ENCODE results near the gene PPM1H. TPM values are rescaled to one million over a fixed set of nuclear protein-coding genes. Genes with fewer than 3 reads are reported as not detected.

PPM1H gene
- total RNA-seq, 4 donors from 2014 or later: 0.09 to 7.6 (median 0.76) TPM; not detected in 1

DNA sequence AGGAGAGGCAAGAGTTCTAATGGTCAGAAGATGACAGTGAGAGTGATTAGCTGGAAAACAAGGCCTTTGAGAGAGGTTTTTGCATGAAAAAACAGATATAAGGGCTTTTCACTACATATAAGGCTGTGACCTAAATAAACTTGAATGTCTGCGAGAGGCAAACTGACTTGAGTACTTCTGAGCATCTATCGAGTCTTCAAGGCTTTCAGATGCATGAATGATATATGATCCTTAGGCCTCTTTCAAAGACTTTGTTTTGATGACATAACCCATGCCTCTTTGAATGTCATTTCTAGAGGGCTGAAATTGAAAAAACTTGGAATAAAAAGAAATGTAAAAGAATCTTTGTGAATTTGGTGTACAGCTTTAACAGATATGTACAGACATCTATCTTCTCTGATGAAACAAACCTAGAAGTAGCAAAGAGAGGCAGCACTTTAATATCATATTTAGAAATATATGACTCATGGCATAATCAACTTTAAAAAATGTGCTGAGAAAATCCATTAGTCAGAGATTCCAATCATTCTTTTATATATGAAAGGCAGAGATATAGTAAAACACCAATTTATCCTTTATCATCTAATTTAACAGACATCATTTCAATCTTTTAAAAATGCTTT is 72.6 kb downstream of the PPM1H start:
- 59 to 84% methylated on average over 2 of the region's 2 CpGs for WGBS, 2 donors
- Histone ChIP-seq H3K27ac (no peak overlapping the region), H3K27me3 (no peaks in the 10 kb centered on the region), H3K4me1 (no peaks in the 10 kb centered on the region), H3K9me3 (no peaks in the 10 kb centered on the region), H3K36me3 (no peaks in the 10 kb centered on the region), H3K4me3 (no peak overlapping the region)
- DNase-seq: no peak
- TF ChIP-seq POLR2A (IDR thresholded peaks at IDR 0.05): no peak
- TF ChIP-seq, protein P1, sequence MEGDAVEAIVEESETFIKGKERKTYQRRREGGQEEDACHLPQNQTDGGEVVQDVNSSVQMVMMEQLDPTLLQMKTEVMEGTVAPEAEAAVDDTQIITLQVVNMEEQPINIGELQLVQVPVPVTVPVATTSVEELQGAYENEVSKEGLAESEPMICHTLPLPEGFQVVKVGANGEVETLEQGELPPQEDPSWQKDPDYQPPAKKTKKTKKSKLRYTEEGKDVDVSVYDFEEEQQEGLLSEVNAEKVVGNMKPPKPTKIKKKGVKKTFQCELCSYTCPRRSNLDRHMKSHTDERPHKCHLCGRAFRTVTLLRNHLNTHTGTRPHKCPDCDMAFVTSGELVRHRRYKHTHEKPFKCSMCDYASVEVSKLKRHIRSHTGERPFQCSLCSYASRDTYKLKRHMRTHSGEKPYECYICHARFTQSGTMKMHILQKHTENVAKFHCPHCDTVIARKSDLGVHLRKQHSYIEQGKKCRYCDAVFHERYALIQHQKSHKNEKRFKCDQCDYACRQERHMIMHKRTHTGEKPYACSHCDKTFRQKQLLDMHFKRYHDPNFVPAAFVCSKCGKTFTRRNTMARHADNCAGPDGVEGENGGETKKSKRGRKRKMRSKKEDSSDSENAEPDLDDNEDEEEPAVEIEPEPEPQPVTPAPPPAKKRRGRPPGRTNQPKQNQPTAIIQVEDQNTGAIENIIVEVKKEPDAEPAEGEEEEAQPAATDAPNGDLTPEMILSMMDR (IDR thresholded peaks at IDR 0.05): no peak
- intact Hi-C loops (cut with DNase I): no loop called here

DNA sequence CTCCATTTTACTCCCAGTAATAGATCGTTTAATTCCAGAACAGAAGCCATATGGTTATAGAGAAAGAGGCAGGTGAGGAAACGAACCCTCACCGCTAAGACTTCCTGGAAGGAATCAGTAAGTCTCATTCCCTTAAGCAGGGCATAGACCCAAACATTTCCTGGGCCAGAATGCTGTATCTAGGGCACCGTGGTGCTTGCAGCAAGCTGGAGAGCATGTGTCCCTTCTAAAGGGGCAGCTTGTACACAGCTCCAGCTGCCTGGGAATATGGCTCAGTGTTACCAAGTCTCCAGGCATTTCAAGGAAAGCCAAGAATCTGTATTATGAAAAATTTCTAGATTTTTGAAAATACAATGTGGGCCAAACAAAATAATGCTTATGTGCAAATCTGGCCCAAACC is 73.4 kb downstream of the PPM1H start:
- no peaks in the 10 kb centered on the region for H3K4me1 ChIP-seq
- no peaks in the 10 kb centered on the region for H3K36me3 ChIP-seq
- H3K4me3 ChIP-seq: no peak overlapping the region
- TF ChIP-seq, protein P1 (IDR thresholded peaks at IDR 0.05): no peak
- no peak for TF ChIP-seq POLR2A (IDR thresholded peaks at IDR 0.05)
- WGBS, 2 donors: 44 to 63% methylated on average over 4 of the region's 4 CpGs
- DNase-seq: no peak
- no peaks in the 10 kb centered on the region for H3K27me3 ChIP-seq
- intact Hi-C loops (cut with DNase I): no loop called here
- no peak overlapping the region for H3K27ac ChIP-seq
- H3K9me3 ChIP-seq: no peaks in the 10 kb centered on the region

DNA sequence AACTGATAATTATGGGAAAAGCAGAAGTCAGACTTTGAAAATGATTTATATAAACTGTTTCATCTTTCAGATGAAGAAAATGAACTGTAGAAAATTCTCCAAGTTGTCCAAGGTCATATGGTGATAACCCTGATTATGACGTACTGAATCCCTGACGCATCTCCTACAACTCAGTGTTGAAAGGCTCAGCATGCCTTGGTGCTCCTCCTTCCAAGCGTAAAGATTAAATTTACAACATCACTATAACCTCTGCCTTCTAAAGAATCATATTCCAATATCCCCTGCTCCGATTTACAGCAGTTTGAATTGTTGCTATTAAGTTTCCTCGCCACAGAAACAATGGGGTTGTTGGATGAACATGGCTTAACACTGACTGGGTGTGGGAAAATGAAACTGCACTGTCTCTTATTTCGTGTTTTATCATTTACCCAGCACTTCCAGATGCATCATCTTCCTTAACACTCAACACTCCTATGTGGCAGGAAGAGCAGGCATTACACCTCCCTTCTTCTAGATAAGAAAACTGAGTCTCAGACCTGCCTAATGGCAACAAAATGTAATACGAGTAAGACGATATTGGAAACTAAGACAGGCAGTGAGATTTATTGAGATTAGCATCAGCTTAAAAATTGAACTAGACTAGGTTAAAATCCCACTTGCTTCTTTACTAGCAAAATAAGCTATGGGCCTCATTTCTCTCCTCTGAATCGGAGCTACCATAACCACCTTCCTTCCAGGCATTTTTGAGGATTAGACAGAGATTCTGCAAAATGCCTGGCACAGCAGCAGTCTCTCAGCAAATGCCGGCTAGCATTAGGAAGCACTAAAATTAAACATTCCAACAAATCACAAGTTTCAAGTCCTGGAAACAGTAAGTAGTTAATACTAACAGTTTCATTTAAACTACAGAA is 74.2 kb downstream of the PPM1H start:
- 70% methylated on average over 10 of the region's 10 CpGs for WGBS, 2 donors
- H3K27me3 ChIP-seq: no peaks in the 10 kb centered on the region
- intact Hi-C loops (cut with DNase I): no loop called here
- H3K9me3 ChIP-seq: no peaks in the 10 kb centered on the region
- no peaks in the 10 kb centered on the region for H3K4me1 ChIP-seq
- TF ChIP-seq, protein P1 (IDR thresholded peaks at IDR 0.05): no peak
- TF ChIP-seq POLR2A (IDR thresholded peaks at IDR 0.05): no peak
- no peaks in the 10 kb centered on the region for H3K36me3 ChIP-seq
- H3K4me3 ChIP-seq: no peak overlapping the region
- DNase-seq: no peak
- H3K27ac ChIP-seq: no peak overlapping the region

DNA sequence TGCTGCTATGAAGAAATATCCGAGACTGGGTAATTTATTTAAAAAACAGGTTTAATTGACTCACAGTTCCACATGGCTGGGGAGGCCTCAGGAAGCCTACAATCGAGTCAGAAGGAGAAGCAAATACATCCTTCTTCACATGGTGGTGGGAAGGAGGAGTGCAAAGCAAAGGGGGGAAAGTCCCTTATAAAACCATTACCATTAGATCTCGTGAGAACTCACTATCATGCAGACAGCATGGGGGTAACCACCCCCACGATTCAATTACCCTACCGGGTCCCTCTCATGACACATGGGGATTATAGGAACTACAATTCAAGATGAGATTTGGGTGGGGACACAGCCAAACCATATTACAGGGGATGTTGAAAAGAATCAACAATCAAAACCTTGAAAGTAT is 74.9 kb downstream of the PPM1H start:
- Histone ChIP-seq H3K27me3 (no peaks in the 10 kb centered on the region), H3K36me3 (no peaks in the 10 kb centered on the region), H3K4me3 (no peak overlapping the region), H3K4me1 (no peaks in the 10 kb centered on the region), H3K9me3 (no peaks in the 10 kb centered on the region), H3K27ac (no peak overlapping the region)
- intact Hi-C loops (cut with DNase I): no loop called here
- no peak for TF ChIP-seq POLR2A (IDR thresholded peaks at IDR 0.05)
- TF ChIP-seq, protein P1 (IDR thresholded peaks at IDR 0.05): no peak
- no peak for DNase-seq
- 49 to 57% methylated on average over 5 of the region's 5 CpGs for WGBS, 2 donors

DNA sequence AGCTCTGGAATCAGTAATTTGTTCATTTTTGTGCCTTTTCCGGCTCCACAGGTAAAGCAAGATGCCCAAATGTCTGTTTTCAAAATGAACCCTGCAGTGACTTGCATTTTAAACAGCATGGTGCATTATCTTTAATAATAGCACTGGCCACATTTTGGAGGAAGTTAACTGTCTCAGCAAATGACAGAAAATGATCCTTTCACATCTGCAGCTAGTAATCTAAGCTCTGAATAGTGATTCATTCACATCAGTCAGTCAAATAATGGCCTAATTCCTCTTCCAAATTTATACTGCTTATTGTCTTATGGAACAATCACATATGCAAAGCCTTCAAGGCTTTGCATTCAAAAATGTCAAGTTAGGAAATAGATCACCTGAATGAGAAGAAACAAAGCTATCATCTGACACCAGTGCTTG is 75.6 kb downstream of the PPM1H start:
- no peak overlapping the region for H3K4me3 ChIP-seq
- H3K27me3 ChIP-seq: no peaks in the 10 kb centered on the region
- intact Hi-C loops (cut with DNase I): no loop called here
- 69 to 84% methylated on average over 1 of the region's 1 CpG for WGBS, 2 donors
- TF ChIP-seq POLR2A (IDR thresholded peaks at IDR 0.05): no peak
- TF ChIP-seq, protein P1 (IDR thresholded peaks at IDR 0.05): no peak
- no peaks in the 10 kb centered on the region for H3K36me3 ChIP-seq
- no peaks in the 10 kb centered on the region for H3K9me3 ChIP-seq
- H3K27ac ChIP-seq: no peak overlapping the region
- DNase-seq: no peak
- no peaks in the 10 kb centered on the region for H3K4me1 ChIP-seq
